Esophagus squamous epithelium (tissue), 5 donors: ENCODE data around the gene HSBP1. TPM values are rescaled to one million over a fixed set of nuclear protein-coding genes. Genes with fewer than 3 reads are reported as not detected.

Experiments
- DNase-seq: peaks from one replicate; lab custom pipeline; 2025; lab: John Stamatoyannopoulos, UW
- H3K27ac ChIP-seq, 4 donors: fragments of 200-600 bp; sonication (generic); one replicate each; pipeline ENCODE4 v1.5.1; 2016 to 2019; ENCODE audit warnings: mild to moderate bottlenecking in 1 of 4
- H3K27me3 ChIP-seq, 4 donors: fragments of 200-600 bp; sonication (generic); 1 replicate in 3 of 4; 2 replicates in 1 of 4; pipeline versions ENCODE4 v1.5.1 to v1.6.0; 2017 to 2021; ENCODE audit warnings: antibody characterized with exemption in 1 of 4
- H3K36me3 ChIP-seq, 3 donors: fragments of 200-600 bp; sonication (generic); one replicate each; pipeline ENCODE4 v1.5.1; 2016 to 2019
- H3K4me1 ChIP-seq, 3 donors: fragments of 200-600 bp; sonication (generic); one replicate each; pipeline ENCODE4 v1.5.1; 2017 to 2019
- H3K4me3 ChIP-seq, 4 donors: fragments of 200-600 bp; sonication (generic); 1 replicate in 3 of 4; 2 replicates in 1 of 4; pipeline ENCODE4 v1.5.1; 2016 to 2019; ENCODE audit warnings: mild to moderate bottlenecking in 2 of 4, moderate library complexity in 1 of 4
- H3K9me3 ChIP-seq, 3 donors: fragments of 200-600 bp; sonication (generic); one replicate each; pipeline ENCODE4 v1.5.1; 2016 to 2019
- POLR2A ChIP-seq, 4 donors: fragments of 450-650 bp; IDR thresholded peaks; one replicate each; pipeline ENCODE4 v1.6.1; 2017; ENCODE audit warnings: antibody characterized with exemption in 4 of 4, mild to moderate bottlenecking in 4 of 4, moderate library complexity in 3 of 4
- WGBS, 2 donors: methylation state at CpG; one replicate each; pipeline ENCODE4 v1.1.5; 2018; 5-methylcytosine and 5-hydroxymethylcytosine counted together
- intact Hi-C: fragments of 100-400 bp; cut with DNase I; formaldehyde crosslinking; loops from one replicate; pipeline ENCODE4 v1.15.0; 2022
- total RNA-seq, 4 donors: library from RNA; depleted of rRNA; stranded (reverse); fragments of >200 nt; gene quantifications; one replicate each; pipeline ENCODE4 v1.1.0, GENCODE V29; 2016
- TF ChIP-seq, protein P1 (sequence below), 6 experiments: fragments of 450-650 bp in 4 of 6; fragments of 200-600 bp in 2 of 6; sonication (generic) in 2 of 6; IDR thresholded peaks; one replicate each; pipeline ENCODE4 v1.5.1; 2016 to 2019; ENCODE audit warnings: antibody characterized with exemption in 6 of 6, mild to moderate bottlenecking in 4 of 6, moderate library complexity in 4 of 6
- donor health status: DM: yes; HTN: yes; CAD: no.

HSBP1 gene
- total RNA-seq, 4 donors from 2014 or later, result 18.2 to 32.4 (median 23.3) TPM

DNA sequence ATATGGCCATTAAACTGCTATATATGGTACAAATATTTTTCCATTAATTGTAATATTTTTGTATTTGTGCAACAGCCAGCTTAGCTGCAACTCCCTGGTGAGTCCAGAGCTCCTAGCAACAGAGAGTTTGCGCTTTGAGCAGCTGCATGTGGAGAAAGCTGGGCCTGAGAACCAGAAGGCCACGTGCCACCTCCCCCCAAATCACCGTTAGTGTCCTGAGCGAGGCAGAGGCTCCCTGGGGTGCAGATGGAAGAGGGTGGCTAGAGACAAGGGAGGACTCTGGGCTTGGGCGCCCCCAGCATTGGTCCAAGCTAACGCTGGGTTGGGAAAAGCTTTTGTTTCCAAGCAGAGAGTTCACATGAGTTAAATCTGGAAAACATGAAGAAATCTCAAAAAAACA lies 41.6 kb downstream of the HSBP1 start:
- intact Hi-C loops, result no loop called here
- DNase-seq, result no peak
- peaks cover 0 to 9% (median 0%) of the 10 kb centered on the region in 4 donors for H3K27me3 ChIP-seq
- H3K9me3 ChIP-seq, result no peaks in the 10 kb centered on the region
- H3K36me3 ChIP-seq, result no peaks in the 10 kb centered on the region
- no peak overlapping the region for H3K4me3 ChIP-seq
- no peaks in the 10 kb centered on the region for H3K4me1 ChIP-seq
- H3K27ac ChIP-seq, result no peak overlapping the region
- 85 to 86% methylated on average over 6 of the region's 6 CpGs for WGBS, 2 donors
- TF ChIP-seq POLR2A (IDR thresholded peaks at IDR 0.05), result no peak
- TF ChIP-seq, protein P1, sequence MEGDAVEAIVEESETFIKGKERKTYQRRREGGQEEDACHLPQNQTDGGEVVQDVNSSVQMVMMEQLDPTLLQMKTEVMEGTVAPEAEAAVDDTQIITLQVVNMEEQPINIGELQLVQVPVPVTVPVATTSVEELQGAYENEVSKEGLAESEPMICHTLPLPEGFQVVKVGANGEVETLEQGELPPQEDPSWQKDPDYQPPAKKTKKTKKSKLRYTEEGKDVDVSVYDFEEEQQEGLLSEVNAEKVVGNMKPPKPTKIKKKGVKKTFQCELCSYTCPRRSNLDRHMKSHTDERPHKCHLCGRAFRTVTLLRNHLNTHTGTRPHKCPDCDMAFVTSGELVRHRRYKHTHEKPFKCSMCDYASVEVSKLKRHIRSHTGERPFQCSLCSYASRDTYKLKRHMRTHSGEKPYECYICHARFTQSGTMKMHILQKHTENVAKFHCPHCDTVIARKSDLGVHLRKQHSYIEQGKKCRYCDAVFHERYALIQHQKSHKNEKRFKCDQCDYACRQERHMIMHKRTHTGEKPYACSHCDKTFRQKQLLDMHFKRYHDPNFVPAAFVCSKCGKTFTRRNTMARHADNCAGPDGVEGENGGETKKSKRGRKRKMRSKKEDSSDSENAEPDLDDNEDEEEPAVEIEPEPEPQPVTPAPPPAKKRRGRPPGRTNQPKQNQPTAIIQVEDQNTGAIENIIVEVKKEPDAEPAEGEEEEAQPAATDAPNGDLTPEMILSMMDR (IDR thresholded peaks at IDR 0.05), result no peak

DNA sequence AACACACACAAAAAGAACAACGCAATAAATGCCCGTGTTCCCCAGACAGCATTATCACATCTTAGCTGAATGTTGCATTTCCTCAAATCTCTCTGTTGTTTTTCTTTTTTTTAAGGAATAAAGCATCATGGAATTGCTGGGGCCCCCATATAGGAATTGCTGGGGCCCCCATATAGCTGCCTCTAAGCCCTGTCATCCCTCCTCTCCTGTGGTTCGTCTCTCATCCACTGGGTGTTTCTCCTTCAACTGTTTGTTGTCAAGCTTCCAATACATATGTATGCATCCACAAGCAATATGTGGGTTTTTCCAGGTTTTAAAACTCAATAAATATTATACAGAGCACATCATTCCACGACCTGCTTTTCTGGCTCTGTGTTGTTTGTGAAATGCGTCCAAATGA lies 43.2 kb downstream of the HSBP1 start:
- Histone ChIP-seq H3K36me3 (no peaks in the 10 kb centered on the region), H3K27me3 (peaks cover 0 to 9% (median 0%) of the 10 kb centered on the region in 4 donors), H3K4me1 (no peaks in the 10 kb centered on the region), H3K9me3 (no peaks in the 10 kb centered on the region), H3K27ac (no peak overlapping the region), H3K4me3 (no peak overlapping the region)
- 73 to 76% methylated on average over 5 of the region's 5 CpGs for WGBS, 2 donors
- TF ChIP-seq POLR2A (IDR thresholded peaks at IDR 0.05), result no peak
- TF ChIP-seq, protein P1 (IDR thresholded peaks at IDR 0.05), result no peak
- intact Hi-C loops, result no loop called here
- no peak for DNase-seq

DNA sequence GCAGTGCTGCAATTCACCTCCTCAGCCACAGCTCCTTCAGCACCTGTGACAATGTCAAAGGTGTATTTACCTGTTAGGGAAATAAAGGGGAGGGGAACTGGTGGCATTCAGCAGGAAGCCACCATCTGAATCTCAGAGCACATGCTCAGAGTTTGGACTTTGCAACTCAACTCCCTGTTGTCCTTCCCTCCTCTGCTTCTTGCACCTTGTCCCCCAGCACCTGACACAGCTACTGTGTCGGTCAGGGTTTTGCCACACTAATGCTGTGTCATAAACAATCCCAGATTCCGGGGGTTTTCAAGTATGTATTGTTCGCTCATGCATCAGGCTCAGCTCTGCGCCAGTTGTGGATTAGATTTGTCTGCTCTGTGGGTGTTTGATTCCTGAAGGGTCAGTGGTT lies 43.7 kb downstream of the HSBP1 start:
- Histone ChIP-seq H3K27me3 (peaks cover 0 to 9% (median 0%) of the 10 kb centered on the region in 4 donors), H3K4me1 (no peaks in the 10 kb centered on the region), H3K27ac (no peak overlapping the region), H3K9me3 (no peaks in the 10 kb centered on the region), H3K4me3 (no peak overlapping the region), H3K36me3 (no peaks in the 10 kb centered on the region)
- intact Hi-C loops, result no loop called here
- TF ChIP-seq, protein P1 (IDR thresholded peaks at IDR 0.05), result no peak
- no peak for TF ChIP-seq POLR2A (IDR thresholded peaks at IDR 0.05)
- WGBS, 2 donors, result 78 to 88% methylated on average over 4 of the region's 4 CpGs
- DNase-seq, result no peak

DNA sequence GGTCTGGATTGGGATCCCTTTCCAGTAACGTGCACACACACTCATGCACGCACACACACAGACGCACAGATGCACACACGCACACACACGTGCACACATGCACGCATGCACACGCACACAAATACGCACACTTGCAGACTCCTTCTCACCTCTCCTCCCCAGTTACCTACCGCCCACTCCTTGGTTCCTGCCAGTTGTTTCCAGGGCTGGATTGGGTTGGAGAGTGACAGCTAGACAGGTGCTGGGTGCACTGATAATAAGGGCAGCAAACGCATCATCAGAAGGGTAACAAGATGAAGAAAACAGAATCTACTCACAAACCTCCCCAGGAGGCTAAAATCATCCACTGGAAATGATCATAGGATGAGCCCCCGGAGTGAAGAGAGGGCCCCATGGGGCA lies 45.0 kb downstream of the HSBP1 start:
- H3K36me3 ChIP-seq, result no peaks in the 10 kb centered on the region
- H3K4me1 ChIP-seq, result no peaks in the 10 kb centered on the region
- TF ChIP-seq, protein P1 (IDR thresholded peaks at IDR 0.05), result no peak
- TF ChIP-seq POLR2A (IDR thresholded peaks at IDR 0.05), result no peak
- intact Hi-C loops, result no loop called here
- peaks cover 0 to 9% (median 0%) of the 10 kb centered on the region in 4 donors for H3K27me3 ChIP-seq
- WGBS, 2 donors, result 87 to 91% methylated on average over 11 of the region's 11 CpGs
- H3K9me3 ChIP-seq, result no peaks in the 10 kb centered on the region
- H3K27ac ChIP-seq, result no peak overlapping the region
- H3K4me3 ChIP-seq, result no peak overlapping the region
- DNase-seq, result no peak

DNA sequence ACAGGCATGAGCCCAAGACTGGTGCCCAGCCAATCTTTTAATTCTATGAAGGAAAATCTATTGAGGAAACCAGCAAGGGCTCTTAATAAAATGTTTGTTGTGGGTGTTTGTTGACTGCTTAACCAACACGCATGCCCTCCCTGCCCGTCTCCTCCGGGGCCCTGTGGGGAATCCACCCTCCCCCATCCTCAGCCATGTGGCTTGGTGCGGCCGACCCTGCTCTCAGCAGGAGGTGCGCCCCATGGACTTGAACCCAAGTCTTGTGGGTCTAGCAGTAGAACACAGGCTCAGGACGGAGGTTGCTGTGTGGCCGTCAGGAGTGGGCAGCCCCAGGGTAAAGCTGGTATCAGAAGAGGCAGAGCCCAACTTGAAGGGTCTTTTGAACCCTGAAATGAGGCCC lies 46.1 kb downstream of the HSBP1 start:
- TF ChIP-seq, protein P1 (IDR thresholded peaks at IDR 0.05), result no peak
- no peak for TF ChIP-seq POLR2A (IDR thresholded peaks at IDR 0.05)
- intact Hi-C loops, result no loop called here
- H3K4me1 ChIP-seq, result no peaks in the 10 kb centered on the region
- no peak overlapping the region for H3K4me3 ChIP-seq
- no peaks in the 10 kb centered on the region for H3K9me3 ChIP-seq
- H3K27me3 ChIP-seq, result peaks cover 0 to 9% (median 0%) of the 10 kb centered on the region in 4 donors
- WGBS, 2 donors, result 87 to 100% methylated on average over 2 to 4 of the region's 8 CpGs
- H3K36me3 ChIP-seq, result no peaks in the 10 kb centered on the region
- no peak overlapping the region for H3K27ac ChIP-seq
- DNase-seq, result no peak
